Liver (tissue), 9 donors: ENCODE results near the gene ABCC8. TPM values are rescaled to one million over a fixed set of nuclear protein-coding genes. Genes with fewer than 3 reads are reported as not detected.

ENCODE experiments used
- DNase-seq: peaks from one replicate; pipeline ENCODE4 v3.0.0-alpha.2; 2017; ENCODE audit warnings: low spot score
- H3K27ac ChIP-seq, 2 donors: one replicate each; pipeline ENCODE4 v1.7.0; 2013; ENCODE audit warnings: inconsistent platforms in 2 of 2, low read length in 2 of 2, control low read depth in 1 of 2, low read depth in 1 of 2, mild to moderate bottlenecking in 1 of 2
- H3K27me3 ChIP-seq, 4 donors: one replicate each; pipeline versions ENCODE4 v1.6.1 to v1.7.0; 2013; ENCODE audit warnings: low read length in 3 of 4, inconsistent platforms in 1 of 4, mild to moderate bottlenecking in 1 of 4, moderate library complexity in 1 of 4; ENCODE audit not compliant: control insufficient read depth in 4 of 4, insufficient read depth in 4 of 4
- H3K36me3 ChIP-seq, 4 donors: one replicate each; pipeline versions ENCODE4 v1.6.1 to v1.7.0; 2013; ENCODE audit warnings: low read length in 3 of 4, mild to moderate bottlenecking in 3 of 4, low read depth in 1 of 4, moderate library complexity in 1 of 4; ENCODE audit not compliant: control insufficient read depth in 4 of 4, insufficient read depth in 3 of 4
- H3K4me1 ChIP-seq, 4 donors: one replicate each; pipeline versions ENCODE4 v1.6.1 to v1.7.0; 2013; ENCODE audit warnings: low read length in 3 of 4, mild to moderate bottlenecking in 3 of 4, moderate library complexity in 1 of 4; ENCODE audit not compliant: control insufficient read depth in 4 of 4, insufficient read depth in 4 of 4
- H3K4me3 ChIP-seq, 3 donors: one replicate each; pipeline versions ENCODE4 v1.6.1 to v1.7.0; 2013; ENCODE audit warnings: low read length in 3 of 3, control low read depth in 1 of 3, low read depth in 1 of 3, mild to moderate bottlenecking in 1 of 3
- H3K9ac ChIP-seq, 2 donors: one replicate each; pipeline ENCODE4 v1.7.0; 2013; ENCODE audit warnings: low read length in 2 of 2, mild to moderate bottlenecking in 2 of 2, moderate library complexity in 2 of 2, control low read depth in 1 of 2, low read depth in 1 of 2
- H3K9me3 ChIP-seq, 4 donors: one replicate each; pipeline versions ENCODE4 v1.6.1 to v1.7.0; 2013; ENCODE audit warnings: low read length in 3 of 4; ENCODE audit not compliant: control insufficient read depth in 4 of 4
- ATF3 ChIP-seq: IDR thresholded peaks from 2 replicates; pipeline ENCODE4 v1.6.1; 2016; ENCODE audit warnings: antibody characterized with exemption
- EGR1 ChIP-seq, 2 donors: IDR thresholded peaks; 2 replicates each; pipeline ENCODE4 v1.6.1; 2016 to 2018; ENCODE audit warnings: antibody characterized with exemption in 2 of 2, low read depth in 2 of 2
- FOXA1 ChIP-seq: IDR thresholded peaks from 2 replicates; pipeline ENCODE4 v1.6.1; 2016; ENCODE audit warnings: antibody characterized with exemption
- FOXA2 ChIP-seq: IDR thresholded peaks from 2 replicates; pipeline ENCODE4 v1.6.1; 2016; ENCODE audit warnings: antibody characterized with exemption
- GABPA ChIP-seq, 2 donors: IDR thresholded peaks in 1 of 2; conservative IDR thresholded peaks in 1 of 2; 2 replicates each; pipeline ENCODE4 v1.6.1; 2016; ENCODE audit warnings: antibody characterized with exemption in 2 of 2, mild to moderate bottlenecking in 1 of 2, moderate library complexity in 1 of 2
- HNF4A ChIP-seq, 2 donors: conservative IDR thresholded peaks; 2 replicates each; pipeline ENCODE4 v1.6.1; 2016; ENCODE audit warnings: antibody characterized with exemption in 2 of 2, mild to moderate bottlenecking in 2 of 2
- HNF4G ChIP-seq: IDR thresholded peaks from 2 replicates; pipeline ENCODE4 v1.6.1; 2016; ENCODE audit warnings: antibody characterized with exemption
- JUND ChIP-seq, 2 donors: IDR thresholded peaks; 2 replicates each; pipeline ENCODE4 v1.6.1; 2016; ENCODE audit warnings: antibody characterized with exemption in 2 of 2
- MAX ChIP-seq: IDR thresholded peaks from 2 replicates; pipeline ENCODE4 v1.6.1; 2016; ENCODE audit warnings: antibody characterized with exemption
- NR2F2 ChIP-seq: IDR thresholded peaks from 2 replicates; pipeline ENCODE4 v1.6.1; 2016; ENCODE audit warnings: antibody characterized with exemption
- RAD21 ChIP-seq, 2 donors: IDR thresholded peaks; 2 replicates each; pipeline ENCODE4 v1.6.1; 2016; ENCODE audit warnings: antibody characterized with exemption in 2 of 2, mild to moderate bottlenecking in 2 of 2
- REST ChIP-seq: IDR thresholded peaks from 2 replicates; pipeline ENCODE4 v1.6.1; 2016; ENCODE audit warnings: antibody characterized with exemption, mild to moderate bottlenecking
- RXRA ChIP-seq, 2 donors: IDR thresholded peaks; 2 replicates each; pipeline ENCODE4 v1.6.1; 2017 to 2018; ENCODE audit warnings: antibody characterized with exemption in 2 of 2, mild to moderate bottlenecking in 1 of 2
- SP1 ChIP-seq: IDR thresholded peaks from 2 replicates; pipeline ENCODE4 v1.6.1; 2018; ENCODE audit warnings: antibody characterized with exemption, mild to moderate bottlenecking
- TAF1 ChIP-seq: conservative IDR thresholded peaks from 2 replicates; pipeline ENCODE4 v1.6.1; 2016; ENCODE audit warnings: antibody characterized with exemption, mild to moderate bottlenecking
- YY1 ChIP-seq: IDR thresholded peaks from 2 replicates; pipeline ENCODE4 v1.6.1; 2016; ENCODE audit warnings: antibody characterized with exemption, mild to moderate bottlenecking
- ZBTB33 ChIP-seq: IDR thresholded peaks from 2 replicates; pipeline ENCODE4 v1.6.1; 2016; ENCODE audit warnings: antibody characterized with exemption
- WGBS: extraction: QIAGEN DNeasy Blood & Tissue Kit; methylation state at CpG from one replicate; pipeline ENCODE4 v1.1.7; 2013; 5-methylcytosine and 5-hydroxymethylcytosine counted together
- polyA plus RNA-seq, 2 donors: library from polyadenylated mRNA; stranded (reverse) in 1 of 2; unstranded in 1 of 2; fragments of 200-250 nt in 1 of 2; fragments of >200 nt in 1 of 2; fragmentation: Nextera tagmentation in 1 of 2; extraction: Ambion mirVana in 1 of 2; gene quantifications; one replicate each; pipeline versions ENCODE4 v1.2.1 to v1.2.3, GENCODE V29; 2013 to 2015
- total RNA-seq, 2 donors: library from RNA; depleted of rRNA; stranded (reverse); fragments of >200 nt; gene quantifications; one replicate each; pipeline ENCODE4 v1.2.3, GENCODE V29; 2014
- TF ChIP-seq, protein P1 (sequence below): fragments of 150-350 bp; IDR thresholded peaks from 2 replicates; pipeline ENCODE4 v1.5.1; 2017; ENCODE audit warnings: improper control_type of control experiment, low read depth, low read length; ENCODE audit not compliant: missing input control
- donor health status: healthy.
- donor health status: healthy.
- donor health status: healthy.
- donor health status: healthy.
- donor health status: healthy.

The ABCC8 gene
- total and polyA plus RNA-seq, 4 donors: 0.16 to 0.25 TPM; not detected in 2

GRCh38 chr11:17406082-17406817, 70.4 kb downstream of the ABCC8 start:
- no peak for DNase-seq
- peaks cover 4 to 14% (median 9%) of the 10 kb centered on the region in 4 donors for H3K4me1 ChIP-seq
- WGBS: 94% methylated on average over 8 of the region's 8 CpGs
- no peaks in the 10 kb centered on the region for H3K9me3 ChIP-seq
- TF ChIP-seq EGR1 (IDR thresholded peaks at IDR 0.05; ENCODE audit: low read depth in 2 of 2) (peak in 1 of 2 donors; percentile 4), HNF4G (peak; percentile 2), RAD21 (IDR thresholded peaks at IDR 0.05) (no peak)
- peak overlapping the region; percentile 52 to 69 for H3K27ac ChIP-seq
- peak overlapping the region in 1 of 2 donors; percentile 17 for H3K9ac ChIP-seq
- H3K36me3 ChIP-seq: no peaks in the 10 kb centered on the region
- no peaks in the 10 kb centered on the region for H3K27me3 ChIP-seq
- no peak overlapping the region for H3K4me3 ChIP-seq

DNA sequence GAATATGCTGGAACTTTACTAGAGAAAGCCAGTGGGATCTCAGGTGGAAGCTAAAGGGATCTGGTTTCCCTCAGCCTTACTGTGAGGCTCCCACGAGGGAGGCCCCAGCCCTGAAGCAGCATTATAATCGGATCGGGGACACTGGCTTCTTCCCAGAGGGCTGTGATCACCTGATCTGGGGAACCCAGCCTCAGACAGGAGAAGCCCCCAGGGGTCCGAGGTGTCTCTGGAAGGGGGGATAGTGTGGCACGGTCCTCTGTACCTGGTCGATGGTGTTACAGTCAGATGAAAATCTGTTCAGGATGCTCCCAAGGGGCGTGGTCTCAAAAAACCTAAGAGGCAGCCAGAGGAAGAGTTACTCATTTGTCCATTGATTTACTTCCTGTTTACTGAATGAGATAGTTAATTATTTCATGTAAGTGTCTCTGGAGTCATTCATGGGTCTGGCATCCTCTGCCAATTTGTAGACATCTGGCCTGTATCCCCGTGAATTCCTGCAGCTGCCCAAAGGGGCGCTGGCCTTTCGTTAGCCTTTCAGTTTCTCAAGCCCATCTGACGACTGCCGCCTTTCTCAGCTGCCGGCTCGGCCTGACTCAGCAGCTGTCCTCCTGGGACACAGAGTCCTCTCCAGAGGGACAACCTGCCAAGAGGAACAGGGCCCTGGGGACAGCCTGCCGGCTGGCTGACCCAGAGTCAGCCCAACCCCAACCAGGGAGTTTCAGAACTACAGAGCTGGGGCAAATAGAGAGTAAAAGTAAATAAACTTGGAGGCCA, 71.2 kb downstream of the ABCC8 start:
- WGBS: 37% methylated on average over 15 of the region's 15 CpGs
- peak overlapping the region; percentile 52 to 69 for H3K27ac ChIP-seq
- no peak overlapping the region for H3K9ac ChIP-seq

More for the DNA sequence above, 71.2 kb downstream of the ABCC8 start:
- Histone ChIP-seq H3K36me3 (no peaks in the 10 kb centered on the region), H3K27me3 (no peaks in the 10 kb centered on the region), H3K4me1 (peaks cover 4 to 14% (median 9%) of the 10 kb centered on the region in 4 donors), H3K9me3 (no peaks in the 10 kb centered on the region), H3K4me3 (peak overlapping the region in 1 of 3 donors; percentile 4)
- no peak for DNase-seq
- TF ChIP-seq EGR1 (IDR thresholded peaks at IDR 0.05; ENCODE audit: low read depth in 2 of 2) (peak in 1 of 2 donors; percentile 27), MAX (peak; percentile 80), GABPA (IDR thresholded peaks at IDR 0.05 in 1 of 2, conservative IDR thresholded peaks at IDR 0.05 in 1 of 2) (no peak), TAF1 (no peak), YY1 (peak; percentile 95), HNF4A (conservative IDR thresholded peaks at IDR 0.05) (peak; percentile 83 to 84), SP1 (peak; percentile 99), FOXA1 (peak; percentile 19), RXRA (IDR thresholded peaks at IDR 0.05) (peak; percentile 91 to 94), RAD21 (IDR thresholded peaks at IDR 0.05) (peak in 1 of 2 donors; percentile 66), HNF4G (peak; percentile 25), JUND (IDR thresholded peaks at IDR 0.05) (peak; percentile 71 to 88), ATF3 (peak; percentile 80), FOXA2 (peak; percentile 39), ZBTB33 (peak; percentile 78), REST (peak; percentile 57), NR2F2 (peak; percentile 94)
- TF ChIP-seq, protein P1, sequence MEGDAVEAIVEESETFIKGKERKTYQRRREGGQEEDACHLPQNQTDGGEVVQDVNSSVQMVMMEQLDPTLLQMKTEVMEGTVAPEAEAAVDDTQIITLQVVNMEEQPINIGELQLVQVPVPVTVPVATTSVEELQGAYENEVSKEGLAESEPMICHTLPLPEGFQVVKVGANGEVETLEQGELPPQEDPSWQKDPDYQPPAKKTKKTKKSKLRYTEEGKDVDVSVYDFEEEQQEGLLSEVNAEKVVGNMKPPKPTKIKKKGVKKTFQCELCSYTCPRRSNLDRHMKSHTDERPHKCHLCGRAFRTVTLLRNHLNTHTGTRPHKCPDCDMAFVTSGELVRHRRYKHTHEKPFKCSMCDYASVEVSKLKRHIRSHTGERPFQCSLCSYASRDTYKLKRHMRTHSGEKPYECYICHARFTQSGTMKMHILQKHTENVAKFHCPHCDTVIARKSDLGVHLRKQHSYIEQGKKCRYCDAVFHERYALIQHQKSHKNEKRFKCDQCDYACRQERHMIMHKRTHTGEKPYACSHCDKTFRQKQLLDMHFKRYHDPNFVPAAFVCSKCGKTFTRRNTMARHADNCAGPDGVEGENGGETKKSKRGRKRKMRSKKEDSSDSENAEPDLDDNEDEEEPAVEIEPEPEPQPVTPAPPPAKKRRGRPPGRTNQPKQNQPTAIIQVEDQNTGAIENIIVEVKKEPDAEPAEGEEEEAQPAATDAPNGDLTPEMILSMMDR: peak; percentile 44
